Measurements from ENCODE around the gene N4BP3.

The N4BP3 gene

DNA sequence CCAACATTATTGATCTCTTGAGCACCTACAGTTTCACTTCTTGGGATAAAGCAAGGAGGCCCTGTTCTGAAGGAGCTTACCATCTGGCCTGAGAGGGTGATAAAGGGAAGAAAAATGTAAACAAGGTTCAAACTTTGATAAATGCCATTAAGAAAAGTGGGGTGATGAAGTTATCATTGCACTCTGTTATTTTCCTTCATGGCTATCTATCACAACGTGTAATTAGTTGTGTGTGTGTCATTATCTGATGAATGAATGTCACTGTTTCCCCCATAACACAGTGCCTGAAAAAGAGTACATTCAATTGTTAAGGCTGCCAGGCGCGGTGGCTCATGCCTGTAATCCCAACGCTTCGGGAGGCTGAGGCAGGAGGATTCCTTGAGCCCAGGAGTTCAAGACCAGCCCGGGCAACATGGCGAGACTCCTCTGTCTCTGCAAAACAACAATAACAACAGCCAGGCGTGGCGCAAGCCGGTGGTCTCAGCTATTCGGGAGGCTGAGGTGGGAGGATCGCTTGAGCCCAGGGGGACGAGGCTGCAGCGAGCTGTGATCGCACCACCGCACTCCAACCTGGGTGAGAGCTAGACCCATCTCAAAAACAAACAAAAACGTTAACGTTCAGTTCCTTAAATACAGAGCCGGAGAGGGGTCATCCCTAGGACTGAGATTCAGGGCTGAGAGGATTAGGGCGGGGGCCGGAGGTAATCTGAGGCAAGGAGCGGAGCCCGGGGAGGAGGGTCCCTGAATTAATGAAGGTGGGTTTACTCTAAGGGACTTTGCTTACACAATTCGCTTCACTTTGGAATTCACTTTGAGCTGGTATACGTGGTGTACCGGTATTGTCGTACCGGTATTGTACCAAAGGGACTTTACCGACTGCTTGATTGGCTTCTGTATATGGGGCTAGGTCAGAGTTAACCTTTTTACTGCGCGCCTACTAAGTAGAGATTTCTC is 39.4 kb downstream of the N4BP3 start:
- no peak for DNase-seq

DNA sequence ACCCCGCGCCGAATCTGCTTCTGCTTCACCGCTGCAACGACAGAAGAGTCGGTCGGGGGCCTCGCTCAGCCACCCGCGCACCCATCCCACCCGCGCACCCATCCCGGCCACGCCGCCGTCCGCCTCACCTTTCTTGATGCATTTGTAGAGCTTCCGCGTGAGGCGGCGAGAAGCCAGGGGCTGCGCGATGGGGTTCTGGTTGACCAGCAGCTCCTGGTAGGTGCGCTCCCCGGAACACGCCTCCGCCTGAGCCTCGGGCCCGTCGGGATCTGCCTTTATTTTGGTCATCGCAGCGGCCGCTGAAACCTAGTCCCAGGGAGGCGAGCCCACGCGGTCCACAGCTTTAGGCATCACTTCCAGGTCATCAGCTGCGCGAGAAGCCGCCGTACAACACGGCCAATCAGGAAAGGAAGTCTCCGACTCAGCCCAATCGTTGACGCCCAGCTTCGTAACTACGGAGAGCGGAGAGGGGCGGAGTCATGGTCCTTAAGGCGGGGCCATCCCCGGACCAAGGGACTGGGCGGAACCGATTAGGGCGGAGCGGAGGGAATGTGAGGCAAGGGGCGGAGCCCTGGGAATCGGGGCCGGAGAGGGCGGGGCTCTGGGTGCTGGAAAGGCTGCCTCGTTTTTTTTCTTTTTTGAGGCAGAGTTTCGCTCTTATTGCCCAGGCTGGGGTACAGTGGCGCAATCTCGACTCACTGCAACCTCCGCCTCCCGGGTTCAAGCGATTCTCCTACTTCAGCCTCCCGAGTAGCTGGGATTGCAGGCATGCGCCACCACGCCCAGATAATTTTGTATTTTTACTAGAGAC is 40.4 kb downstream of the N4BP3 start, which contains the start of gene NHP2:
Gene NHP2 (minus strand): TSS at position 356 of the 811 bp plus-strand sequence. CDS start 68 bp downstream, at position 288.
- DNase-seq: peak; percentile 97

DNA sequence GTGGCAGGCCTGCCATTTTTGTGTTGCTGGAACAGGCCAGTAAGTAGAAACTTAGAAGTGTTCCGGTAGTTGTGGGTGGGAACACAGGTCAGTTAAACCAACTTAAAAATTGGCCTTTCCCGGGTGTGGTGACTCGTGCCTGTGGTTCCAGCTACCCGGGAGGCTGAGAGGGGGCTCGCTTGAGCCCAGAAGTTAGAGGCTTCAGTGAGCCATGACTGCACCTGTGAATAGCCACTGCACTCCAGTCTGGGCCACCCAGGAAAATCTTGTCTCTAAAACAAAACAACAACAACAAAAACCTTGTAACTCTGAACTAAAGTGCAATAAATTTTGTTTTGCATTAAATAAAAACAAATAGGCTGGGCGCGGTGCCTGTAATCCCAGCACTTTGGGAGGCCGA is 41.7 kb downstream of the N4BP3 start:
- DNase-seq: no peak

DNA sequence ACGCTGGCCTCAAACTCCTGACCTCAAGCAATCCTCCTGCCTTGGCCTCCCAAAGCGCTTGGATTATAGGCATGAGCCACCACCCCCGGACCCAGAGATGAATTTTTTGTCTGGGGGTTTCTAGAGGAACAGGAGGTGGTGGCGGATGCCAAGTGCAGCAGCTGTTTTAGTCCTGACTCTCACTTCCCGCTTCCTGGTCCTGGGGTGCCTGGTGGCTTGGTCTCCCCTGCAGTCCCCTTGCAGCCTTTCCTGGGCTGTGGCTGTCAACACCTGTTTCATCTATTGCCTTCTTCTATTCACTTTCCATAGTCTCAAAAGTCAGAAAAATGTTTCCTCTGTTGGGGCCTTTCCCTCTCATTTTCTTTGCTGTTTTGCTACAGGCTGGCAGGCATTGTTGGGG is 46.8 kb downstream of the N4BP3 start:
- DNase-seq: no peak

DNA sequence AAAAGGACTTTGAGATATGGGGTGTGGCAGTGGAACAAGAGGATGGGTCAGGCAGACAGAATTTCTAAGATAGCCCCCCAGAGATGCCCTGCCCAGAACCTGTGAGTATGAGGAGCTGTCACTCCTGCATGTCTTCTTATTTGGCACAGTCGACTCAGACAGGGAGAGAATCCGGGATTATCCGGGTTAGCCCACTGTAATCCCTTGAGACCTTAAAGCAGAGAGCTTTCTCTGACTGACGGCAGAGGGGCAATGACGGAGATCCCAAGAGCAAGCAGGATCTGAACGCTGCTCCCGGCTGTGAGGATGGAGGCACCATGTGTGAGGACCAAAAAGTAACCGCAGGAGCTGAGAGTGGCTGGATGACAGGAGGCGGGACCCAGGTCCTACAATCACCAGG is 49.1 kb downstream of the N4BP3 start:
- DNase-seq: no peak

DNA sequence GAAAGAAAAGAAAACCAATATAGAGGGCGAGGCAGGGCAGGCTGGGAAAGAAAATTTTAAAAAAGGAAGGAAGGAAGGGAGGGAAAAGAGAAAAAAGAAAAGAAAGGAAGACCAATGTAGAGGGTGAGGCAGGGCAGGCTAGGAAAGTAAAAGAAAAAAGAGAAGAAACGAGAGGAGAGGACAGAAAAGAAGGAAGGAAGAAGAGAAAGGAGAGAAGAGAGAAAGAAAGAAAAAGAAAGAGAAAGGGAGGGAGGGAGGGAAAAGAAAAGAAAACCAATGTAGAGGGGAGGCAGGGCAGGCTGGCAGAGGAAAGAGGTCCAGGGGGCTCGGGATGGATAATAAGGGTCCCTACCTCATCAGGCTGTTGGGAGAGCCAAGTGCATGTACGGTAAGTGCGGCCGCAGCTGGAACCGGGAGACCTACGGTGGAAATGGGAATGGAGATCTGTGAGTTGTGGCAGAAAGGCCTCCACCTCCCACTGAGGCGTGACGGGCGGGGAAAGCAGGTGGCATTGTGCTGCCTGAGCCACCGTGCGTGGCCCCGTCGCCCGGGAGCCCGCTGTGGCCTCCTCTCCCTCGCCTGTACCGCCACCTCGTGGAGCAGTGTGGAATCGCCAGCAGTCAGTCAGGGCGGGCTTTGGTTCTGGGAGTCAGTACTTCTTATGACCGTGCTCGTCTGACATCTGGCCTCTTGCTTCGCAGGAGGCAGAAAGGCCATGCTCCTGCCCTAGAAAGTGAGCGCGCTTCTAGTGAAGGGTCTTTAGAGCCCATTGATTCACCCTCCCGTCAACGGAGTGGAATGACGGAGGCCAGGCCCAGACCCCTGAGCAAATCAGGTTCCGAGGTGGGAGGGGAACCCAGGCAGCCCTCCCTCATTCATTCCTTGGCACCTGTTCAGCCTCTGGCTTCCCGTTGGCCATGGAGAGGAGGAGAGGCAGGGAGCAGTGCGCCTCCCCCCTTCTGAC is 50.7 kb downstream of the N4BP3 start:
- DNase-seq: peak; percentile 99

DNA sequence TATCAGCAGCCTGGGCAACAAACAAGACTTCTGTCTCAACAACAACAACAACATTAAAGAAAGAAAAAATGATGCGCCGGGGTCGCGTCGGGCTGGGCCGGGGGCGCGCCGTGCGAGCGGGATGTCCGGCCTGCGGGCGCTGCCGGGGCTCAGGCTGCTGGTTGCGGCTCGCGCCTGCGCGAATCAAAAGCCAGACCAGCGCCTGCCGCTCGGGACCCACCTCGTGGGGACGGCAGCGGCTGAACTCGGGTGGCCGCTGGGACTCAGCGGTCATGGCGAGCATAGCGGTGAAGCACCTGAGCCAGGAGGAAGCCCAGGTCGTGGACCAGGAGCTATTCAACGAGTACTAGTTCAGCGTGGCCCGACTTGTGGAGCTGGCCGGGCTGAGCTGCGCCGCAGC is 52.2 kb downstream of the N4BP3 start:
- DNase-seq: no peak

DNA sequence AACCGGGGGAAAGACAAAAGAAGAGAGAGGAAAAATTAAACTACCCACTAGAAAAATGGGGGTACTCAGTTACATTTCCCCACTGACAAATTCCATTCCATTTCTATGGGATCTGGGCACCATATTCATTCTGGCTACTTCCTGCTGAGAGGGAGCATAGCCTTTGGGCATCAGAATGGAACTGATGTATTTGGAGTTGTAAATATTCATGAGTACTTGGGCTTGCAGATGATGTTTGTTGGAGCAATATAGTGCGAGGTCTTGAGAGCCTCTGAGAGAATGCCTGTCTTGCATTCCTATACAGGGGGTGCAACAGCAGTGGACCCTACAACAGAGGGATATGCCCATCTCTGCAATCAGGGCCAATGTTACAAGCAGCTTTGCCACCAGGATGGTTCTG is 57.1 kb downstream of the N4BP3 start:
- no peak for DNase-seq

DNA sequence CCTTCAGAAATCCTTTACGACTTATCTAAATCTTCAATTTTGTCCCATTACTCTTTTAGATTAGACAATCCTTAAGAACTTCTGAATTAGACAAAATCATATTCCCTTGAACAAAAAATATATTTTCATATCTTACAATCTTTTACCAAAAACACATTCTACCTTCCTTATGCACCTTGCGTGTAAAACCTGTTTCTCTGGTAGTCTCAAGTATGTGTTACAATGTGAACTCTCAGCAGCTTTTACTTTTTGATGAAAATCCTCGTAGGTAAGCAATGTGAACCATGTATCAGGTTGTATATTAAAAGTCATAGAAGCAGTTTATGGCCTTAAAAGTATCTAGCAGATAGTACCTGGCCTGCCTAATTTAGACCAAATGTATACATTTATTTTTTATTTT is 61.1 kb downstream of the N4BP3 start:
- no peak for DNase-seq
